ENCODE results near the gene KIDINS220. TPM values are rescaled to one million over a fixed set of nuclear protein-coding genes. Genes with fewer than 3 reads are reported as not detected.

The KIDINS220 gene
- total and polyA plus RNA-seq, 2 of the 13 experiments (the other 11 are each of a cell fraction or from before 2014, with no cell fraction given), result 25.2 to 32.3 TPM

DNA sequence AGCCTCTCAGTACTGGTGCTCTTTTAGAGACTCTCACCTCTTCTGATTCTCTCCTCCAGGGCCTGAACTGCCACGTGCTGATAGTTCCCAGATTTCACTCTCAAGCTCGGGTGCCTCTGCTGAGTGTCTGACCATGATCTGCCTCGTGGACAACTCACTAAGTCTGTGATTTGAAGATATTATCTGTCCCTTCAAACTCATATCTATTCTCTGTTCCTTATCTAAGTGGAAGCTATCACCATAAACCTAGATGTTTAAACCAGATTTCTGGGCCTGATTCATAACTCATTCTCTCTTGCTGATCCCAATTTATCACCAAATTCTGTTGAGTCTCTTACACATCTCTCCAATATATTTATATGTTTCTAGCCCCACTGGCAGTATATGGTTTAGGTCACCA lies 29.9 kb upstream of the KIDINS220 start:
- no peak for FAIRE-seq
- in situ Hi-C loops (cut with HindIII; ENCODE audit: extremely low pct_ligation_motif_present, low pct_unique_long_range_greater_than_20kb), result no loop called here
- H3K9ac ChIP-seq (ENCODE audit: insufficient read depth, low read depth, low read length), result no peak overlapping the region
- WGBS (ENCODE audit: low lambda C conversion rate), result 1% methylated on average over 3 of the region's 3 CpGs
- ChIA-PET CTCF (ENCODE audit: low intra/inter-chr PET ratio, low total read pairs) (no interaction called here), POLR2A (no interaction called here)
- H3K4me3 ChIP-seq (replicated peaks in 1 of 3; ENCODE audit: insufficient read depth in 1 of 3, low read depth in 2 of 3, low read length in 3 of 3), result no peak overlapping the region
- no TSS peak for BruUV-seq (replicated peaks)
- peaks cover 2 to 19% of the 10 kb centered on the region in 2 experiments; a peak in 4 of 5 replicates for H3K27me3 ChIP-seq (ENCODE audit: control insufficient read depth in 1 of 2, insufficient read depth in 2 of 2, low read length in 2 of 2)
- no peaks in the 10 kb centered on the region for H3K4me1 ChIP-seq (ENCODE audit: insufficient read depth, low read length)
- no peak overlapping the region for H3K4me2 ChIP-seq (ENCODE audit: low read depth, low read length)
- ATAC-seq, result no peak
- no peaks in the 10 kb centered on the region for H3K36me3 ChIP-seq (replicated peaks in 1 of 2; ENCODE audit: control insufficient read depth in 1 of 2, insufficient read depth in 2 of 2, low read length in 2 of 2)
- H3K27ac ChIP-seq (ENCODE audit: extremely low read length, insufficient read depth, low read length), result no peak overlapping the region
- H3K9me3 ChIP-seq (ENCODE audit: low read length), result no peaks in the 10 kb centered on the region
- no peaks in the 10 kb centered on the region for H4K20me1 ChIP-seq (ENCODE audit: insufficient read depth, low read length)
- intact Hi-C loops (cut with micrococcal nuclease; ENCODE audit: unreplicated experiment), result no loop called here
- DNase-seq (ENCODE audit: low spot score), result no peak
- TF ChIP-seq SNAI1 (CRISPR knock-in tag; IDR thresholded peaks at IDR 0.05; ENCODE audit: borderline replicate concordance), result no peak
- TF ChIP-seq SP2 (CRISPR knock-in tag; IDR thresholded peaks at IDR 0.05), result no peak
- TF ChIP-seq IKZF4 (CRISPR knock-in tag; IDR thresholded peaks at IDR 0.05; ENCODE audit: borderline replicate concordance, low read depth, not compliant biosample characterization), result no peak
- no peak for TF ChIP-seq AGO2 (optimal IDR thresholded peaks at IDR 0.05; ENCODE audit: low read depth, low read length)
- TF ChIP-seq RAD51 (IDR thresholded peaks at IDR 0.05; ENCODE audit: borderline replicate concordance), result no peak
- TF ChIP-seq NR3C1 (CRISPR knock-in tag; IDR thresholded peaks at IDR 0.05), result no peak
- no peak for TF ChIP-seq NR2F1 (CRISPR knock-in tag; IDR thresholded peaks at IDR 0.05)
- no peak for TF ChIP-seq HMGA1 (CRISPR knock-in tag; conservative IDR thresholded peaks at IDR 0.05)
- TF ChIP-seq TOPORS (CRISPR knock-in tag; IDR thresholded peaks at IDR 0.05), result no peak
- no peak for TF ChIP-seq IRF2 (CRISPR knock-in tag; IDR thresholded peaks at IDR 0.05)
- TF ChIP-seq ZNF17 (CRISPR knock-in tag; IDR thresholded peaks at IDR 0.05), result no peak
- no peak for TF ChIP-seq ESRRA (CRISPR knock-in tag; IDR thresholded peaks at IDR 0.05; ENCODE audit: low read depth)
- no peak for TF ChIP-seq CENPX (CRISPR knock-in tag; IDR thresholded peaks at IDR 0.05)
- TF ChIP-seq, protein P1, sequence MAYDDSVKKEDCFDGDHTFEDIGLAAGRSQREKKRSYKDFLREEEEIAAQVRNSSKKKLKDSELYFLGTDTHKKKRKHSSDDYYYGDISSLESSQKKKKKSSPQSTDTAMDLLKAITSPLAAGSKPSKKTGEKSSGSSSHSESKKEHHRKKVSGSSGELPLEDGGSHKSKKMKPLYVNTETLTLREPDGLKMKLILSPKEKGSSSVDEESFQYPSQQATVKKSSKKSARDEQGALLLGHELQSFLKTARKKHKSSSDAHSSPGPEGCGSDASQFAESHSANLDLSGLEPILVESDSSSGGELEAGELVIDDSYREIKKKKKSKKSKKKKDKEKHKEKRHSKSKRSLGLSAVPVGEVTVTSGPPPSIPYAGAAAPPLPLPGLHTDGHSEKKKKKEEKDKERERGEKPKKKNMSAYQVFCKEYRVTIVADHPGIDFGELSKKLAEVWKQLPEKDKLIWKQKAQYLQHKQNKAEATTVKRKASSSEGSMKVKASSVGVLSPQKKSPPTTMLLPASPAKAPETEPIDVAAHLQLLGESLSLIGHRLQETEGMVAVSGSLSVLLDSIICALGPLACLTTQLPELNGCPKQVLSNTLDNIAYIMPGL (CRISPR knock-in tag; IDR thresholded peaks at IDR 0.05; ENCODE audit: borderline replicate concordance in 1 of 2, low read depth in 1 of 2), result no peak
- TF ChIP-seq, protein P2, sequence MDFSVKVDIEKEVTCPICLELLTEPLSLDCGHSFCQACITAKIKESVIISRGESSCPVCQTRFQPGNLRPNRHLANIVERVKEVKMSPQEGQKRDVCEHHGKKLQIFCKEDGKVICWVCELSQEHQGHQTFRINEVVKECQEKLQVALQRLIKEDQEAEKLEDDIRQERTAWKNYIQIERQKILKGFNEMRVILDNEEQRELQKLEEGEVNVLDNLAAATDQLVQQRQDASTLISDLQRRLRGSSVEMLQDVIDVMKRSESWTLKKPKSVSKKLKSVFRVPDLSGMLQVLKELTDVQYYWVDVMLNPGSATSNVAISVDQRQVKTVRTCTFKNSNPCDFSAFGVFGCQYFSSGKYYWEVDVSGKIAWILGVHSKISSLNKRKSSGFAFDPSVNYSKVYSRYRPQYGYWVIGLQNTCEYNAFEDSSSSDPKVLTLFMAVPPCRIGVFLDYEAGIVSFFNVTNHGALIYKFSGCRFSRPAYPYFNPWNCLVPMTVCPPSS (IDR thresholded peaks at IDR 0.05), result no peak
- TF ChIP-seq, protein P3, sequence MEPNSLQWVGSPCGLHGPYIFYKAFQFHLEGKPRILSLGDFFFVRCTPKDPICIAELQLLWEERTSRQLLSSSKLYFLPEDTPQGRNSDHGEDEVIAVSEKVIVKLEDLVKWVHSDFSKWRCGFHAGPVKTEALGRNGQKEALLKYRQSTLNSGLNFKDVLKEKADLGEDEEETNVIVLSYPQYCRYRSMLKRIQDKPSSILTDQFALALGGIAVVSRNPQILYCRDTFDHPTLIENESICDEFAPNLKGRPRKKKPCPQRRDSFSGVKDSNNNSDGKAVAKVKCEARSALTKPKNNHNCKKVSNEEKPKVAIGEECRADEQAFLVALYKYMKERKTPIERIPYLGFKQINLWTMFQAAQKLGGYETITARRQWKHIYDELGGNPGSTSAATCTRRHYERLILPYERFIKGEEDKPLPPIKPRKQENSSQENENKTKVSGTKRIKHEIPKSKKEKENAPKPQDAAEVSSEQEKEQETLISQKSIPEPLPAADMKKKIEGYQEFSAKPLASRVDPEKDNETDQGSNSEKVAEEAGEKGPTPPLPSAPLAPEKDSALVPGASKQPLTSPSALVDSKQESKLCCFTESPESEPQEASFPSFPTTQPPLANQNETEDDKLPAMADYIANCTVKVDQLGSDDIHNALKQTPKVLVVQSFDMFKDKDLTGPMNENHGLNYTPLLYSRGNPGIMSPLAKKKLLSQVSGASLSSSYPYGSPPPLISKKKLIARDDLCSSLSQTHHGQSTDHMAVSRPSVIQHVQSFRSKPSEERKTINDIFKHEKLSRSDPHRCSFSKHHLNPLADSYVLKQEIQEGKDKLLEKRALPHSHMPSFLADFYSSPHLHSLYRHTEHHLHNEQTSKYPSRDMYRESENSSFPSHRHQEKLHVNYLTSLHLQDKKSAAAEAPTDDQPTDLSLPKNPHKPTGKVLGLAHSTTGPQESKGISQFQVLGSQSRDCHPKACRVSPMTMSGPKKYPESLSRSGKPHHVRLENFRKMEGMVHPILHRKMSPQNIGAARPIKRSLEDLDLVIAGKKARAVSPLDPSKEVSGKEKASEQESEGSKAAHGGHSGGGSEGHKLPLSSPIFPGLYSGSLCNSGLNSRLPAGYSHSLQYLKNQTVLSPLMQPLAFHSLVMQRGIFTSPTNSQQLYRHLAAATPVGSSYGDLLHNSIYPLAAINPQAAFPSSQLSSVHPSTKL (CRISPR knock-in tag; IDR thresholded peaks at IDR 0.05), result no peak
- no peak for TF ChIP-seq RXRA (CRISPR knock-in tag; IDR thresholded peaks at IDR 0.05)
- no peak for TF ChIP-seq ZNF263 (CRISPR knock-in tag; IDR thresholded peaks at IDR 0.05)
- no peaks in the 10 kb centered on the region for H3K79me2 ChIP-seq (ENCODE audit: insufficient read depth, low read length)
- H2AFZ ChIP-seq (ENCODE audit: low read length), result no peak overlapping the region

Data from HepG2 (cell line).